Right cardiac atrium (tissue), 5 donors: ENCODE data around the gene UBE2U. TPM values are rescaled to one million over a fixed set of nuclear protein-coding genes. Genes with fewer than 3 reads are reported as not detected.
"Not testable (repeated sequence)": the region's sequence is repeated elsewhere in the genome, so short reads cannot be mapped to it uniquely, and the experiment has no call there.

Experiments
- ATAC-seq, 2 donors: fragments of 200-7000 bp; cut with Tn5 transposase; one replicate each; pipeline versions ENCODE4 v1.8.0 to v1.9.1; 2020; ENCODE audit warnings: moderate library complexity in 2 of 2, mild to moderate bottlenecking in 1 of 2
- DNase-seq, 3 donors: peaks; one replicate each; pipeline ENCODE4 v3.0.0-alpha.2; 2020
- H3K27ac ChIP-seq: one replicate; pipeline ENCODE4 v1.5.1; 2013; ENCODE audit warnings: mild to moderate bottlenecking, low read length, control low read depth, moderate library complexity
- H3K27me3 ChIP-seq: one replicate; pipeline ENCODE4 v1.6.1; 2013; ENCODE audit not compliant: control insufficient read depth, insufficient read depth
- H3K4me1 ChIP-seq: one replicate; pipeline ENCODE4 v1.6.1; 2013; ENCODE audit warnings: low read length; ENCODE audit not compliant: control insufficient read depth, insufficient read depth
- H3K4me3 ChIP-seq: one replicate; pipeline ENCODE4 v1.5.1; 2013; ENCODE audit warnings: low read length, control low read depth
- H3K9me3 ChIP-seq: one replicate; pipeline ENCODE4 v1.6.1; 2013; ENCODE audit warnings: low read length; ENCODE audit not compliant: control insufficient read depth
- WGBS: extraction: QIAGEN DNeasy Blood & Tissue Kit; methylation state at CpG from one replicate; pipeline ENCODE4 v1.1.7; 2013; 5-methylcytosine and 5-hydroxymethylcytosine counted together
- intact Hi-C, 4 donors: fragments of 100-400 bp; cut with DNase I; formaldehyde crosslinking; loops; one replicate each; pipeline versions ENCODE4 v1.11.0 to v1.14.0; 2022 to 2023
- polyA plus RNA-seq: library from polyadenylated mRNA; stranded (reverse); fragments of 200-250 nt; gene quantifications from one replicate; pipeline ENCODE4 v1.2.3, GENCODE V29; 2013
- total RNA-seq, 4 donors: library from RNA; stranded (reverse); fragmentation: NEBNext Ultra II Directional; extraction: Animal tissue kit (Norgen Biotek cat#: 25700); gene quantifications; one replicate each; pipeline ENCODE4 v1.2.1, GENCODE V29; 2021
- donor health status: healthy with polysubstance abuse.
- donor health status: DM: no; HTN: yes; CAD: no.
- donor health status: DM: no; HTN: no; CAD: no.
- donor health status: DM: no; HTN: yes; CAD: no; lungs with severe emphysema.
- donor health status: DM: yes; HTN: yes; CAD: no.

Gene UBE2U
- total and polyA plus RNA-seq, 5 donors = not detected

GRCh38 chr1:64240206-64240605 lies 36.8 kb downstream of the UBE2U start:
- intact Hi-C loops = loop anchor here in 3 of 4 donors (5.0 to 10.0 kb wide), 4 partner anchors 548 to 625 kb away; no protein-coding TSS in a partner anchor
- no peak overlapping the region for H3K27ac ChIP-seq
- no peaks in the 10 kb centered on the region for H3K9me3 ChIP-seq
- H3K4me3 ChIP-seq = no peak overlapping the region
- H3K27me3 ChIP-seq = no peaks in the 10 kb centered on the region
- ATAC-seq (peak in 1 of 2 donors; percentile 52), DNase-seq (no peak)
- no peaks in the 10 kb centered on the region for H3K4me1 ChIP-seq

- no peaks in the 10 kb centered on the region for H3K27me3 ChIP-seq
- H3K4me3 ChIP-seq = no peak overlapping the region
- no peaks in the 10 kb centered on the region for H3K9me3 ChIP-seq
- no peak for ATAC-seq
- no peak overlapping the region for H3K27ac ChIP-seq
- DNase-seq = no peak
- intact Hi-C loops = loop anchor here in 3 of 4 donors (5.0 to 10.0 kb wide), 4 partner anchors 549 to 626 kb away; no protein-coding TSS in a partner anchor
- H3K4me1 ChIP-seq = no peaks in the 10 kb centered on the region
Measured at GRCh38 chr1:64241069-64241468, 37.6 kb downstream of the UBE2U start.

- Histone ChIP-seq H3K4me1 (no peaks in the 10 kb centered on the region), H3K27ac (no peak overlapping the region), H3K27me3 (no peaks in the 10 kb centered on the region), H3K4me3 (no peak overlapping the region), H3K9me3 (no peaks in the 10 kb centered on the region)
- intact Hi-C loops = loop anchor here in 3 of 4 donors (5.0 to 10.0 kb wide), 4 partner anchors 551 to 628 kb away; no protein-coding TSS in a partner anchor
- DNase-seq = no peak
- no peak for ATAC-seq
- WGBS = 36% methylated on average over 6 of the region's 6 CpGs
Measured at GRCh38 chr1:64242895-64243756, 39.7 kb downstream of the UBE2U start.

- no peak for DNase-seq
- Histone ChIP-seq H3K27me3 (no peaks in the 10 kb centered on the region), H3K4me3 (no peak overlapping the region), H3K9me3 (no peaks in the 10 kb centered on the region), H3K27ac (no peak overlapping the region), H3K4me1 (no peaks in the 10 kb centered on the region)
- intact Hi-C loops = loop anchor here in 3 of 4 donors (5.0 to 10.0 kb wide), 4 partner anchors 551 to 629 kb away; no protein-coding TSS in a partner anchor
- ATAC-seq = no peak
- WGBS = 46% methylated on average over 4 of the region's 4 CpGs
Measured at GRCh38 chr1:64243757-64244080, 40.3 kb downstream of the UBE2U start.

GRCh38 chr1:64245495-64245894 lies 42.1 kb downstream of the UBE2U start:
- no peak for DNase-seq
- Histone ChIP-seq H3K4me1 (no peaks in the 10 kb centered on the region), H3K27ac (no peak overlapping the region), H3K9me3 (no peaks in the 10 kb centered on the region), H3K4me3 (peak overlapping the region; percentile 1), H3K27me3 (no peaks in the 10 kb centered on the region)
- intact Hi-C loops = loop anchor here (5.0 to 10.0 kb wide), 3 partner anchors 568 to 631 kb away; no protein-coding TSS in a partner anchor
- WGBS = 29% methylated on average over 9 of the region's 9 CpGs
- peak; percentile 54 to 56 for ATAC-seq

- H3K27ac ChIP-seq = no peak overlapping the region
- H3K4me3 ChIP-seq = no peak overlapping the region
- intact Hi-C loops = loop anchor here (2.0 to 10.0 kb wide), 4 partner anchors 569 to 632 kb away; no protein-coding TSS in a partner anchor
- 15% methylated on average over 4 of the region's 4 CpGs for whole genome bisulfite sequencing
- ATAC-seq = peak in 1 of 2 donors; percentile 57
- no peaks in the 10 kb centered on the region for H3K27me3 ChIP-seq
- DNase-seq = no peak
- H3K9me3 ChIP-seq = no peaks in the 10 kb centered on the region
- H3K4me1 ChIP-seq = no peaks in the 10 kb centered on the region
Measured at GRCh38 chr1:64246294-64246917, 43.0 kb downstream of the UBE2U start.

- H3K27ac ChIP-seq = no peak overlapping the region
- no peaks in the 10 kb centered on the region for H3K9me3 ChIP-seq
- H3K27me3 ChIP-seq = no peaks in the 10 kb centered on the region
- H3K4me3 ChIP-seq = no peak overlapping the region
- ATAC-seq = no peak
- DNase-seq = no peak
- intact Hi-C loops = loop anchor here (5.0 to 10.0 kb wide), 3 partner anchors 571 to 633 kb away; no protein-coding TSS in a partner anchor
- WGBS = 55% methylated on average over 5 of the region's 5 CpGs
- H3K4me1 ChIP-seq = no peaks in the 10 kb centered on the region
Measured at GRCh38 chr1:64248065-64248464, 44.6 kb downstream of the UBE2U start.

- 92% methylated on average over 2 of the region's 2 CpGs for WGBS
- intact Hi-C loops, DNase-seq, H3K4me3 ChIP-seq, H3K9me3 ChIP-seq, H3K4me1 ChIP-seq, H3K27ac ChIP-seq, ATAC-seq, H3K27me3 ChIP-seq: not testable (repeated sequence)
Measured at GRCh38 chr1:64250472-64250871, 47.0 kb downstream of the UBE2U start.

- Histone ChIP-seq H3K9me3 (no peaks in the 10 kb centered on the region), H3K4me3 (no peak overlapping the region), H3K27ac (no peak overlapping the region), H3K4me1 (no peaks in the 10 kb centered on the region), H3K27me3 (no peaks in the 10 kb centered on the region)
- ATAC-seq (peak in 1 of 2 donors; percentile 25), DNase-seq (no peak)
- 68% methylated on average over 3 of the region's 3 CpGs for WGBS
- intact Hi-C loops = no loop called here
Measured at GRCh38 chr1:64251971-64252370, 48.5 kb downstream of the UBE2U start.

- H3K4me3 ChIP-seq, H3K9me3 ChIP-seq, DNase-seq, ATAC-seq, H3K27me3 ChIP-seq, H3K27ac ChIP-seq, intact Hi-C loops, H3K4me1 ChIP-seq: not testable (repeated sequence)
- WGBS = 86% methylated on average over 2 of the region's 2 CpGs
Measured at GRCh38 chr1:64257233-64257632, 53.8 kb downstream of the UBE2U start.

GRCh38 chr1:64258444-64258843 lies 55.0 kb downstream of the UBE2U start:
- WGBS = 78% methylated on average over 2 of the region's 2 CpGs
- not testable (repeated sequence) for H3K27ac ChIP-seq, ATAC-seq

More at GRCh38 chr1:64258444-64258843, 55.0 kb downstream of the UBE2U start:
- H3K9me3 ChIP-seq, DNase-seq, intact Hi-C loops, H3K27me3 ChIP-seq, H3K4me1 ChIP-seq, H3K4me3 ChIP-seq: not testable (repeated sequence)
